Testis (tissue), 2 donors: Measurements from ENCODE around the gene SNTG2.

Experiments
- POLR2A ChIP-seq: fragments of 450-650 bp; IDR thresholded peaks from one replicate; pipeline ENCODE4 v1.6.1; 2017; ENCODE audit warnings: antibody characterized with exemption, mild to moderate bottlenecking, moderate library complexity
- TF ChIP-seq, protein P1 (sequence below), 3 experiments: fragments of 450-650 bp in 2 of 3; fragments of 200-600 bp in 1 of 3; sonication (generic) in 1 of 3; IDR thresholded peaks; one replicate each; pipeline ENCODE4 v1.5.1; 2016 to 2019; ENCODE audit warnings: antibody characterized with exemption in 3 of 3, mild to moderate bottlenecking in 2 of 3, moderate library complexity in 1 of 3

DNA sequence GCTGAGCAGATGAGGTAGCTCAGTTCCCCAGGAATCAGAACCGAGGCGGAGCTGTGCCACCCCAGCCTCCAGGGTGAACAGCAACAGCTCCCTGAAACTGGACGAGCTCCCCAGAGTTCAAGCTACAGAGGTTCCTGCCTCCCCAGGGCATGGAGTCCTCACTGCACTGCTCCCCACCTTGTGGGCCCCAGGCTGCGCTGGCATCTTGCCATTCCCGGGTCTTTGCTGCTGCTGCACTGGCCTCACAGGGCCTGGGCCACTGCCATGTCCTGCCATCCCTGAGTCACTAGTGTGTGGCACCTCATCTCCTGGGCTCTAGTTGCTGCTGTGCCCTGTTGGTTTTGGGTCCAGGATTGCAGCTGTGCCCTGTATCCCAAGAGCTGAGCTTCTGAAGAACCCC, 166.9 kb downstream of the SNTG2 start:
- TF ChIP-seq POLR2A, result no peak
- TF ChIP-seq, protein P1, sequence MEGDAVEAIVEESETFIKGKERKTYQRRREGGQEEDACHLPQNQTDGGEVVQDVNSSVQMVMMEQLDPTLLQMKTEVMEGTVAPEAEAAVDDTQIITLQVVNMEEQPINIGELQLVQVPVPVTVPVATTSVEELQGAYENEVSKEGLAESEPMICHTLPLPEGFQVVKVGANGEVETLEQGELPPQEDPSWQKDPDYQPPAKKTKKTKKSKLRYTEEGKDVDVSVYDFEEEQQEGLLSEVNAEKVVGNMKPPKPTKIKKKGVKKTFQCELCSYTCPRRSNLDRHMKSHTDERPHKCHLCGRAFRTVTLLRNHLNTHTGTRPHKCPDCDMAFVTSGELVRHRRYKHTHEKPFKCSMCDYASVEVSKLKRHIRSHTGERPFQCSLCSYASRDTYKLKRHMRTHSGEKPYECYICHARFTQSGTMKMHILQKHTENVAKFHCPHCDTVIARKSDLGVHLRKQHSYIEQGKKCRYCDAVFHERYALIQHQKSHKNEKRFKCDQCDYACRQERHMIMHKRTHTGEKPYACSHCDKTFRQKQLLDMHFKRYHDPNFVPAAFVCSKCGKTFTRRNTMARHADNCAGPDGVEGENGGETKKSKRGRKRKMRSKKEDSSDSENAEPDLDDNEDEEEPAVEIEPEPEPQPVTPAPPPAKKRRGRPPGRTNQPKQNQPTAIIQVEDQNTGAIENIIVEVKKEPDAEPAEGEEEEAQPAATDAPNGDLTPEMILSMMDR (IDR thresholded peaks at IDR 0.05), result no peak
